Activated T-cell treated with anti-CD3 and anti-CD28 coated beads, Interleukin-2, amount 50 U/mL, for 4 hours (primary cell): Measurements from ENCODE around the gene PARP11. TPM values are rescaled to one million over a fixed set of nuclear protein-coding genes. Genes with fewer than 3 reads are reported as not detected.
"Not testable (repeated sequence)": the region's sequence is repeated elsewhere in the genome, so short reads cannot be mapped to it uniquely, and the experiment has no call there.

Experiments used
- ATAC-seq, 2 donors: fragments of 200-7000 bp; cut with Tn5 transposase; one replicate each; pipeline ENCODE4 v1.10.0; 2021
- DNase-seq: peaks from one replicate; pipeline ENCODE4 v3.0.0-alpha.2; 2020
- H3K27me3 Mint-ChIP-seq: one replicate; pipeline ENCODE4 v1.8.0; 2021; ENCODE audit warnings: low read depth, mixed read lengths
- H3K36me3 Mint-ChIP-seq: one replicate; pipeline ENCODE4 v1.8.0; 2022; ENCODE audit warnings: mixed read lengths; ENCODE audit not compliant: insufficient read depth
- H3K4me1 Mint-ChIP-seq: one replicate; pipeline ENCODE4 v1.8.0; 2021; ENCODE audit warnings: low read depth, mixed read lengths
- H3K4me3 Mint-ChIP-seq: one replicate; pipeline ENCODE4 v1.8.0; 2021; ENCODE audit warnings: mild to moderate bottlenecking, moderate library complexity, mixed read lengths
- H3K9me3 Mint-ChIP-seq: one replicate; pipeline ENCODE4 v1.8.0; 2021; ENCODE audit warnings: mixed read lengths
- total RNA-seq, 3 donors: library from RNA; stranded (reverse); gene quantifications; one replicate each; pipeline ENCODE4 v1.2.1, GENCODE V29; 2021

The PARP11 gene
- total RNA-seq, 3 donors from 2014 or later: 8.3 to 12.5 (median 9.0) TPM

DNA sequence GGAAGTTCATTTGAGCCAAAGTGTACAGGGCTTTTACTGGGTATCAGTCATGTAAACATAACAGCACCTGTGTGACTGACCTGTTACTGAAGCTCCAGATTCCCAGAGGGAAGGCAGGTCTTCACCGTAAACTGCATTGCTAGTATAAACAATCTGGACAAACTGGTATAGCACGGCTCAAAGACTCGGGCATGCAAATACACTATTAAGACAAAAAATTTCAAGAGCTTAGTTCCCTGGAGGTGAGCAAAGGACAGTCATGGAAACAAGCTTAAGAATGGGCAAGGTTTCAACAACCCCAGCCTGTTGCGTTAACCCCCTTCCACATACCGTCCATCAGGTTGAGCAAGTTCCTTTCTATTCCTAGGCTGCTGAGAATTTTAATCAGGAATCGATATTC lies 9.4 kb downstream of the PARP11 start:
- H3K4me1 Mint-ChIP-seq: peaks cover 25% of the 10 kb centered on the region
- DNase-seq (no peak), ATAC-seq (no peak)
- peaks cover 17% of the 10 kb centered on the region for H3K9me3 Mint-ChIP-seq
- no peaks in the 10 kb centered on the region for H3K27me3 Mint-ChIP-seq
- H3K36me3 Mint-ChIP-seq: peaks cover 37% of the 10 kb centered on the region
- H3K4me3 Mint-ChIP-seq: no peak overlapping the region

DNA sequence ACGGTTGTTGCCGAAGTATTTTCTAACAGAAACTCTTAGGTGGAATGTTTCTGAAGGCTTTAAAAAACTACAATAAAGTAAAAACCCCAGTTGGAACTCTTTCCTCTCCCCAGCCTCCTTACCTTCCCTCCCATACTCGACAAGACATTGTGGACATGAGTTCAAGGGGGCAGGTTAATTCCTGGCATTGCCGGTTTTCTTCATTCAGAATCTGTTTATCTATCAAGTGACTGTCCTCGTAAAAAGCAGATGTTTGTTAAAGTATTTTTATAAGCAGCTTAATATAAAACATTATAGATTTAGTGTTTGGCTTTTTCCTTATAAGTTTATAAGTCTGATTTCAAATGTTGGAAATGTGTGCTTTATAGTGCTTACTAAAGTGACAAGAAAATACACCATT lies 30.7 kb downstream of the PARP11 start:
- no peak for DNase-seq
- H3K27me3 Mint-ChIP-seq: no peaks in the 10 kb centered on the region
- no peak overlapping the region for H3K4me3 Mint-ChIP-seq
- peaks cover 44% of the 10 kb centered on the region for H3K4me1 Mint-ChIP-seq
- ATAC-seq: no peak
- peaks cover 9% of the 10 kb centered on the region for H3K9me3 Mint-ChIP-seq
- H3K36me3 Mint-ChIP-seq: peaks cover 51% of the 10 kb centered on the region

DNA sequence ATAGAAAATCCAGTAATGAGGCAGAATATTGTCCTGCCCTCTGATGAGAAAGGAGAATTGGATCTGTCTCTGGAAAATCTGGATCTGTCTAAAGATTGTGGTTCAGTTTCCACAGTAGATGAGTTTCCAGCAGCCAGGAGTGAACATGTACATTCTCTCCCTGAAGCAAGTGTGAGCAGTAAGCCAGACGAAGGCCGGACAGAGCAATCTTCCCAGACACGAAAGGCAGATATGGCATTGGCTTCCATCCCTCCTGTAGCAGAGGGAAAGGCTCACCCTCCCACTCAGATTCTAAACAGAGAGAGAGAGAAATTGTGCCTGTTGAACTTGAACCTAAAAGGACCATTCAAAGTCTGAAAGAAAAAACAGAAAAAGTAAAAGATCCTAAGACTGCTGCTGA lies 31.4 kb downstream of the PARP11 start:
- H3K9me3 Mint-ChIP-seq: peaks cover 4% of the 10 kb centered on the region
- no peak for ATAC-seq

GRCh38 chr12:3840833-3841232 lies 32.4 kb downstream of the PARP11 start:
- H3K27me3 Mint-ChIP-seq, ATAC-seq, DNase-seq, H3K4me3 Mint-ChIP-seq, H3K9me3 Mint-ChIP-seq: not testable (repeated sequence)
- H3K4me1 Mint-ChIP-seq: peaks cover 56% of the 10 kb centered on the region
- H3K36me3 Mint-ChIP-seq: peaks cover 49% of the 10 kb centered on the region

More for the DNA sequence above, 31.4 kb downstream of the PARP11 start:
- no peak for DNase-seq
- Mint-ChIP-seq H3K4me1 (peaks cover 47% of the 10 kb centered on the region), H3K4me3 (no peak overlapping the region), H3K27me3 (no peaks in the 10 kb centered on the region), H3K36me3 (peaks cover 49% of the 10 kb centered on the region)

DNA sequence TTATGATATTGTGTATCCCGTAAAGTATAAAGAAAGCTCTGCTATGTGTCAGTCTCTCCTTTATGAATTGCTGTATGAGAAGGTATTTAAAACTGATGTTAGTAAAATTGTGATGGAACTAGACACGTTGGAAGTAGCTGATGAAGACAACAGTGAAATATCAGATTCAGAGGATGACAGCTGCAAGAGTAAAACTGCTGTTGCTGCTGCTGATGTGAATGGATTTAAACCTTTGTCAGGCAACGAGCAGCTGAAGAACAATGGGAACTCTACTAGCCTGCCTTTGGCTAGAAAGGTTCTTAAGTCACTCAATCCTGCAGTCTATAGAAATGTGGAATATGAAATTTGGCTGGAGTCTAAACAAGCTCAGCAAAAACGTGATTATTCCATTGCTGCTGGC lies 33.5 kb downstream of the PARP11 start:
- not testable (repeated sequence) for ATAC-seq, H3K4me3 Mint-ChIP-seq, H3K9me3 Mint-ChIP-seq, H3K27me3 Mint-ChIP-seq, DNase-seq
- Mint-ChIP-seq H3K36me3 (peaks cover 51% of the 10 kb centered on the region), H3K4me1 (peaks cover 55% of the 10 kb centered on the region)

GRCh38 chr12:3838701-3839548 lies 34.3 kb downstream of the PARP11 start:
- H3K4me1 Mint-ChIP-seq: peaks cover 51% of the 10 kb centered on the region
- ATAC-seq: peak; percentile 73 to 74
- H3K9me3 Mint-ChIP-seq, H3K27me3 Mint-ChIP-seq: not testable (repeated sequence)
- peak overlapping the region; percentile 69 for H3K4me3 Mint-ChIP-seq
- DNase-seq: peak; percentile 52
- peaks cover 45% of the 10 kb centered on the region for H3K36me3 Mint-ChIP-seq

DNA sequence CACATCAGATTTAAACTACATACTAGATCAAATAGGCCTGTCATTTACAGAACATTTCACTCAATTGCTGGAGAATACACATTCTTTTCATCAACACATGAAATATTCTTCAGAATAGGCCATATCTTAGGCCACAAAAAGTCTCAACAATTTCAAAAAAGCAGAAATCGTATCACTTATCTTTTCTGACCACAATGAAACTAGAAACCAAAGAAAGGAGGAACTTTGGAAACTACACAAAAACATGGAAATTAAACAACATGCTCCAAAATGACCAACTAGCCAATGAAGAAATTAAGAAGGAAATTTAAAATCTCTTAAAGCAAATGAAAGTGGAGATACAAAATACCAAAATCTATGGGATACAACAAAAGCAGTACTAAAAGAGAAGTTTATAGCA lies 35.1 kb downstream of the PARP11 start:
- no peak for ATAC-seq
- DNase-seq: no peak
- H3K9me3 Mint-ChIP-seq: peaks cover 4% of the 10 kb centered on the region
- peaks cover 48% of the 10 kb centered on the region for H3K4me1 Mint-ChIP-seq
- H3K27me3 Mint-ChIP-seq: no peaks in the 10 kb centered on the region
- H3K36me3 Mint-ChIP-seq: peaks cover 45% of the 10 kb centered on the region
- peak overlapping the region; percentile 69 for H3K4me3 Mint-ChIP-seq

- Mint-ChIP-seq H3K4me1 (peaks cover 53% of the 10 kb centered on the region), H3K27me3 (no peaks in the 10 kb centered on the region), H3K4me3 (no peak overlapping the region), H3K9me3 (peaks cover 4% of the 10 kb centered on the region), H3K36me3 (peaks cover 42% of the 10 kb centered on the region)
- DNase-seq (no peak), ATAC-seq (no peak)
These were observed 36.1 kb downstream of the PARP11 start for GRCh38 chr12:3837049-3837448.

GRCh38 chr12:3836641-3837040 lies 36.6 kb downstream of the PARP11 start:
- DNase-seq (no peak), ATAC-seq (no peak)
- Mint-ChIP-seq H3K27me3 (no peaks in the 10 kb centered on the region), H3K9me3 (peaks cover 4% of the 10 kb centered on the region), H3K36me3 (peaks cover 38% of the 10 kb centered on the region), H3K4me1 (peaks cover 57% of the 10 kb centered on the region), H3K4me3 (no peak overlapping the region)

DNA sequence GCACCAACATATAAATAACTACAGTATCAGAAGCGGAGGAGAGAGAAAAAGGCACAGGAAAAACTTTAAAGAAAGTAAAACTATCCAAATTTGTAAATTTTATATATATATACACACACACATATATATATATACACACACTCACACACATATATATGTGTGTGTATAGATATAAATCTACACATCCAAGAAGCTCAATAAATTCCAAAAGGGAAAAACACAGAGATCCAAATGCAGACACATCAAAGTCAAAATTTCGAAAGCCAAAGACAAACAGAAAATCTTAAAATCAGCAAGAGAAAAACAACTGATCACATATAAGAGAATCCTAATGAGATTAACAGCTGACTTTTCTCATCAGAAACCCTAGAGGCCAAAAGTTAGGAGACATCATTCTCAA lies 37.3 kb downstream of the PARP11 start:
- no peak overlapping the region for H3K4me3 Mint-ChIP-seq
- H3K27me3 Mint-ChIP-seq: no peaks in the 10 kb centered on the region
- peaks cover 30% of the 10 kb centered on the region for H3K36me3 Mint-ChIP-seq
- peaks cover 57% of the 10 kb centered on the region for H3K4me1 Mint-ChIP-seq
- DNase-seq (no peak), ATAC-seq (no peak)
- peaks cover 4% of the 10 kb centered on the region for H3K9me3 Mint-ChIP-seq

DNA sequence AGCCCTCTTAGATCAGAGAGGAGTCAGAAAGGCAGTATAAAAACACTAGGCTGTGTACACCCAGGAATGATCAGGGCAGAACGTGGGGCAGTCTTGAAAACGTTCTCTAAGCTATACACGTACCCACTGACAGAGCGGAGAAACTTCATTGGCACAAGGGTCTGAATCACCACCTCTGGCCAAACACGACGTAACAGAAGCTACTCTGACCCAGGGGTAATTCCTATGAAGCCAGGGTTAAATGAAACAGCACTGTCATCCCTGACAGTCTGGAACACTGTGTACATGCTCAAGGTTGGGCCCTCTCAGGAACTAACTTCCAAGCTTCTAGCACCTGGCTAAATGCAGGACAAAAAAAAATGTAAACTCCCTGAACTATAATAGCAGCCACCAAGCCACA lies 38.4 kb downstream of the PARP11 start:
- peaks cover 4% of the 10 kb centered on the region for H3K9me3 Mint-ChIP-seq
- no peaks in the 10 kb centered on the region for H3K27me3 Mint-ChIP-seq
- DNase-seq (no peak), ATAC-seq (no peak)
- H3K4me3 Mint-ChIP-seq: no peak overlapping the region
- peaks cover 54% of the 10 kb centered on the region for H3K4me1 Mint-ChIP-seq
- peaks cover 21% of the 10 kb centered on the region for H3K36me3 Mint-ChIP-seq

DNA sequence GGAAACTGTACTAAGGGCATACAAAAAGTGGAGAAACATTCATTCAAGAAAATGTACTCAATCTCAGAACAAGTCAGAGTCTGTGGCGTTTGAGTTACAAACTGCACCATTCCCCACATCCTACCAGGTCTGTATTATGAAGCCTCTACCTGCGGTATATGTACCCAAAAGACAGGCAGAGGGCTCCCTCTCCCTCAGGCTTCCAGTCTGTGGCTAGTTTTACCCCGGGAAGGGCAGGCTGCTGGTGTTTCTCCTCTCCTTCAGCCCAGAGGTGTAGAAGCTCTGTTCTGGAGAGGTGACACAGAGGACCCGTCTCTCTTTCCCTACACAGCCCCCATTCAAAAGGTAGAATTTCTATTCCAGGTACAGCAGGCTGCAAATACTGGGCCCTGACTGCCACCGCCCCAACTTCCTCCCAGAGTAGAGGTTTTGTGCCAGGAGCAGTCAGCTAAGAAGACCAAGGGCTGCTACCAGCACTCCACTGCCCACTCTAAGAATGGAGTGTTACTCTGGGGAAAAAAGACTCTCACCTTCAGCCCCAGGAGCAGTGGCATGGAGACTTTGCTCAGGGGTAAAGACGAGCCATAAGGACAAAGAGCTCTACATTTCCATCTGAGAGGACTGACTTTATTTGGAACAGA lies 39.4 kb downstream of the PARP11 start:
- Mint-ChIP-seq H3K9me3 (peaks cover 4% of the 10 kb centered on the region), H3K4me1 (peaks cover 54% of the 10 kb centered on the region), H3K27me3 (no peaks in the 10 kb centered on the region), H3K36me3 (peaks cover 18% of the 10 kb centered on the region), H3K4me3 (no peak overlapping the region)
- no peak for ATAC-seq
- DNase-seq: no peak

DNA sequence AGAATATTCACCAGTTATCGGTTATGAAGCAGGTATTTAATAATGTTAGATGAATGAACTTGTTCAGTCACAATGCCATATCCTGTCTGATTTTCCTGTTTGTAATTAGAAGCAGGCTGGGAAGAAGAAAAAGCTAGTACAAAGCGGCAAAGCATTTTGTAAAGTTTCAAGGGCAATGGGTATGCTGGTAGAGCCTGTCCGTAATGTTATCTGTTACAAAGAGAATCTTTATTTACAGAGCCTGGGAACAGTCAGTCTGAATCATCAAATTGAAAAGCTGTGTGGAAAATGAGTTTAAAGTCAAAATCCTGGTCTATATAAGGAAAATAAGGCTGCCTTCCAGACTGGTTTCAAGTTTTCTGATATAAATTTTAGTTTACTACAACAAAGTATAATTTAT lies 40.5 kb downstream of the PARP11 start:
- ATAC-seq: no peak
- Mint-ChIP-seq H3K27me3 (no peaks in the 10 kb centered on the region), H3K4me1 (peaks cover 46% of the 10 kb centered on the region), H3K4me3 (no peak overlapping the region), H3K36me3 (peaks cover 11% of the 10 kb centered on the region), H3K9me3 (no peaks in the 10 kb centered on the region)
- no peak for DNase-seq

DNA sequence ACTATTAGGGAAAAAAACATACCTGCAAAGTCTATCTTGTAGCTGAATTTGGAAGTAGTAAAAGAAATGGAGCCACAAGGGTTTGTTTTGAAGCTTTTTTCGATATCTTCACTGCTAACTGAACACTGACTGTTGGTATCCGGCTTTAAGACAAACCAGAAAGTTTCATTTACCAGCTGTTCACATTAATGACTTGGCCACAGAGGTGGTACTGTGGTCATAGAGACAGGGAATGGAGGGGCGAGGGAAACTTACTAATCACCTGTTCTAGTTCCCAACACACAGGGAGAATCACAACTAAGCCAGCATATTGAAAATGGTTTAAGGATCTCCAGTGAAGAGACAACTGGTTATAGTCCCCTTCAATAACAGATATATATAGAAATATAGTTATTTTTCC lies 44.3 kb downstream of the PARP11 start:
- H3K4me1 Mint-ChIP-seq: peaks cover 15% of the 10 kb centered on the region
- H3K4me3 Mint-ChIP-seq: no peak overlapping the region
- H3K27me3 Mint-ChIP-seq: no peaks in the 10 kb centered on the region
- DNase-seq (no peak), ATAC-seq (no peak)
- H3K36me3 Mint-ChIP-seq: peaks cover 13% of the 10 kb centered on the region
- H3K9me3 Mint-ChIP-seq: no peaks in the 10 kb centered on the region
